GM21367 (cell line): ENCODE data around the gene TRIM72.
"Not testable (repeated sequence)": the region's sequence is repeated elsewhere in the genome, so short reads cannot be mapped to it uniquely, and the experiment has no call there.

Source experiments
- ATAC-seq: cut with Tn5 transposase; IDR thresholded peaks from one replicate; pipeline ENCODE4 v1.9.1; 2021; ENCODE audit not compliant: unreplicated experiment

TRIM72 gene

GRCh38 chr16:31213342-31213741, 577 bp upstream of the TRIM72 start:
- ATAC-seq: no peak

- ATAC-seq: no peak
Observed at GRCh38 chr16:31214708-31215286, 878 bp downstream of the TRIM72 start.

- no peak for ATAC-seq
Observed at GRCh38 chr16:31215287-31216162, 1.6 kb downstream of the TRIM72 start.

- ATAC-seq: no peak
Observed at GRCh38 chr16:31216422-31217135, 2.7 kb downstream of the TRIM72 start, which contains the start of gene PYDC1. TSS of gene PYDC1 (minus strand) at chr16:31217135. CDS start at chr16:31217028, 107 bp downstream.

GRCh38 chr16:31217136-31217530, 3.2 kb downstream of the TRIM72 start:
- ATAC-seq: no peak

- no peak for ATAC-seq
Observed at GRCh38 chr16:31219154-31219741, 5.3 kb downstream of the TRIM72 start.

GRCh38 chr16:31221357-31222160, 7.6 kb downstream of the TRIM72 start:
- no peak for ATAC-seq

- no peak for ATAC-seq
Observed at GRCh38 chr16:31223044-31223443, 9.1 kb downstream of the TRIM72 start.

GRCh38 chr16:31224092-31224955, 10.4 kb downstream of the TRIM72 start:
- no peak for ATAC-seq

GRCh38 chr16:31225193-31225592, 11.3 kb downstream of the TRIM72 start:
- no peak for ATAC-seq

GRCh38 chr16:31228206-31228605, 14.3 kb downstream of the TRIM72 start:
- ATAC-seq: no peak

- no peak for ATAC-seq
Observed at GRCh38 chr16:31229501-31229900, 15.6 kb downstream of the TRIM72 start.

GRCh38 chr16:31238041-31238440, 24.1 kb downstream of the TRIM72 start:
- ATAC-seq: no peak

GRCh38 chr16:31242206-31242605, 28.3 kb downstream of the TRIM72 start:
- ATAC-seq: no peak

- no peak for ATAC-seq
Observed at GRCh38 chr16:31243734-31244670, 30.1 kb downstream of the TRIM72 start.

- not testable (repeated sequence) for ATAC-seq
Observed at GRCh38 chr16:31245598-31245997, 31.7 kb downstream of the TRIM72 start.

- no peak for ATAC-seq
Observed at GRCh38 chr16:31246296-31246695, 32.4 kb downstream of the TRIM72 start.

GRCh38 chr16:31248344-31248743, 34.4 kb downstream of the TRIM72 start:
- no peak for ATAC-seq
